Peyer's patch (tissue), 4 donors: ENCODE results near the gene PRKCH.

ENCODE experiments used
- CTCF ChIP-seq, 6 experiments: fragments of 450-650 bp in 4 of 6; fragments of 200-600 bp in 2 of 6; sonication (generic) in 1 of 6; IDR thresholded peaks; one replicate each; pipeline ENCODE4 v1.5.1; 2017 to 2019; ENCODE audit warnings: antibody characterized with exemption in 6 of 6, mild to moderate bottlenecking in 3 of 6, moderate library complexity in 1 of 6
- POLR2A ChIP-seq, 2 donors: fragments of 450-650 bp; IDR thresholded peaks; one replicate each; pipeline ENCODE4 v1.5.1; 2017; ENCODE audit warnings: antibody characterized with exemption in 2 of 2, mild to moderate bottlenecking in 2 of 2, moderate library complexity in 2 of 2

- TF ChIP-seq CTCF (IDR thresholded peaks at IDR 0.05) (no peak), POLR2A (IDR thresholded peaks at IDR 0.05) (no peak)
Observed at GRCh38 chr14:61486930-61487495, 165.6 kb downstream of the PRKCH start.
